ENCODE measurements around the gene MRPL28. TPM values are rescaled to one million over a fixed set of nuclear protein-coding genes. Genes with fewer than 3 reads are reported as not detected.

The MRPL28 gene
- polyA plus RNA-seq, 1 of the 3 experiments (the other 2 are of a cell fraction) = 320 TPM

- TF ChIP-seq MEF2A (IDR thresholded peaks at IDR 0.05; ENCODE audit: borderline replicate concordance, low read depth) = no peak
- TF ChIP-seq EZH2phosphoT487 (IDR thresholded peaks at IDR 0.05; ENCODE audit: borderline replicate concordance, low read depth) = no peak
- TF ChIP-seq TEAD4 (IDR thresholded peaks at IDR 0.05; ENCODE audit: borderline replicate concordance, insufficient read depth) = 0 out of 2 replicates have a peak, but pooled peaks have one; percentile 8
- TF ChIP-seq NRF1 (IDR thresholded peaks at IDR 0.05; ENCODE audit: low read depth, low read length) = peak; percentile 72
- TF ChIP-seq SMC3 (IDR thresholded peaks at IDR 0.05; ENCODE audit: low read depth, low read length) = peak; percentile 32
- 0 out of 2 replicates have a peak, but pooled peaks have one; percentile 7 for TF ChIP-seq RCOR1 (IDR thresholded peaks at IDR 0.05; ENCODE audit: low read length)
- 0 out of 2 replicates have a peak, but pooled peaks have one; percentile 26 for TF ChIP-seq ELF1 (IDR thresholded peaks at IDR 0.05)
- peak; percentile 59 for TF ChIP-seq MAX (IDR thresholded peaks at IDR 0.05; ENCODE audit: low read depth)
- TF ChIP-seq RAD21 (IDR thresholded peaks at IDR 0.05; ENCODE audit: low read length) = peak; percentile 43
- peak; percentile 68 for TF ChIP-seq CHD2 (IDR thresholded peaks at IDR 0.05; ENCODE audit: low read length, partially characterized antibody)
- TF ChIP-seq POLR2AphosphoS5 (IDR thresholded peaks at IDR 0.05; ENCODE audit: low read depth, low read length) = peak; percentile 87
- no peak for TF ChIP-seq FOXJ3 (CRISPR knock-in tag; IDR thresholded peaks at IDR 0.05)
- peak; percentile 47; the same call in 1 of the 2 replicates for TF ChIP-seq TAF1 (IDR thresholded peaks at IDR 0.05; ENCODE audit: borderline replicate concordance, low read depth, low read length)
- TF ChIP-seq USF2 (IDR thresholded peaks at IDR 0.05; ENCODE audit: borderline replicate concordance, low read depth, low read length) = no peak
- TF ChIP-seq, protein P1, sequence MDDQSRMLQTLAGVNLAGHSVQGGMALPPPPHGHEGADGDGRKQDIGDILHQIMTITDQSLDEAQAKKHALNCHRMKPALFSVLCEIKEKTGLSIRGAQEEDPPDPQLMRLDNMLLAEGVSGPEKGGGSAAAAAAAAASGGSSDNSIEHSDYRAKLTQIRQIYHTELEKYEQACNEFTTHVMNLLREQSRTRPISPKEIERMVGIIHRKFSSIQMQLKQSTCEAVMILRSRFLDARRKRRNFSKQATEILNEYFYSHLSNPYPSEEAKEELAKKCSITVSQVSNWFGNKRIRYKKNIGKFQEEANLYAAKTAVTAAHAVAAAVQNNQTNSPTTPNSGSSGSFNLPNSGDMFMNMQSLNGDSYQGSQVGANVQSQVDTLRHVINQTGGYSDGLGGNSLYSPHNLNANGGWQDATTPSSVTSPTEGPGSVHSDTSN (IDR thresholded peaks at IDR 0.05) = peak; percentile 16
Observed at GRCh38 chr16:401468-402348, 31.4 kb upstream of the MRPL28 start, which contains the start of gene DECR2 (continued).

GRCh38 chr16:400061-400591, 29.8 kb upstream of the MRPL28 start:
- Histone ChIP-seq H4K20me1 (ENCODE audit: insufficient read depth) (0 out of 2 replicates have a peak, but pooled peaks cover 10% of the 10 kb centered on the region), H3K4me3 (ENCODE audit: low read depth in 2 of 2, low read length in 1 of 2) (peak overlapping the region in 1 of 2 experiments; percentile 79; a peak in 1 of 4 replicates), H3K4me1 (ENCODE audit: control insufficient read depth in 1 of 2, insufficient read depth in 2 of 2, low read depth in 1 of 2, low read length in 1 of 2) (peaks cover 7 to 16% of the 10 kb centered on the region in 2 experiments; a peak in 2 of 4 replicates), H3K4me2 (peak overlapping the region; percentile 89; the same call in 1 of the 2 replicates), H3K79me2 (ENCODE audit: insufficient read depth) (peaks cover 17% of the 10 kb centered on the region), H3K9me3 (no peaks in the 10 kb centered on the region), H3K9ac (no peak overlapping the region), H3K27me3 (ENCODE audit: insufficient read depth) (no peaks in the 10 kb centered on the region), H3K36me3 (replicated peaks in 1 of 2; ENCODE audit: control insufficient read depth in 1 of 2, insufficient read depth in 2 of 2, low read length in 1 of 2) (peaks cover 0 to 17% of the 10 kb centered on the region in 2 experiments), H3K9me2 (no peaks in the 10 kb centered on the region), H2AFZ (ENCODE audit: low read depth) (no peak overlapping the region), H3K27ac (ENCODE audit: low read depth in 2 of 2, low read length in 1 of 2) (no peak overlapping the region; a peak in 1 of 4 replicates), H3F3A (replicated peaks; ENCODE audit: insufficient read depth) (peaks cover 53% of the 10 kb centered on the region)
- DNase-seq = no peak
- TF ChIP-seq, protein P2, sequence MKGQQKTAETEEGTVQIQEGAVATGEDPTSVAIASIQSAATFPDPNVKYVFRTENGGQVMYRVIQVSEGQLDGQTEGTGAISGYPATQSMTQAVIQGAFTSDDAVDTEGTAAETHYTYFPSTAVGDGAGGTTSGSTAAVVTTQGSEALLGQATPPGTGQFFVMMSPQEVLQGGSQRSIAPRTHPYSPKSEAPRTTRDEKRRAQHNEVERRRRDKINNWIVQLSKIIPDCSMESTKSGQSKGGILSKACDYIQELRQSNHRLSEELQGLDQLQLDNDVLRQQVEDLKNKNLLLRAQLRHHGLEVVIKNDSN (IDR thresholded peaks at IDR 0.05; ENCODE audit: borderline replicate concordance, low read depth) = no peak
- TF ChIP-seq CHD2 (IDR thresholded peaks at IDR 0.05; ENCODE audit: low read length, partially characterized antibody) (no peak), RAD21 (IDR thresholded peaks at IDR 0.05; ENCODE audit: low read length) (no peak), TCF12 (IDR thresholded peaks at IDR 0.05) (no peak), ZBTB33 (IDR thresholded peaks at IDR 0.05; ENCODE audit: borderline replicate concordance, low read depth) (no peak)
- CTCF ChIA-PET = interaction anchor here (0.9 to 2.8 kb wide), 3 partner anchors 8 to 328 kb away, joined by 3 to 15 read pairs (median 7); partner anchors contain the start of genes RAB11FIP3 and RHBDF1
- WGBS (ENCODE audit: low lambda C conversion rate) = 69% methylated on average over 7 of the region's 10 CpGs
- POLR2A ChIA-PET = no interaction called here

Data from SK-N-SH (cell line).